ENCODE data around the gene RWDD3. TPM values are rescaled to one million over a fixed set of nuclear protein-coding genes. Genes with fewer than 3 reads are reported as not detected.

Gene RWDD3
- total RNA-seq, 6 donors from 2014 or later = 4.1 to 18.9 (median 10.4) TPM

GRCh38 chr1:95229037-95229436 is 5.0 kb upstream of the RWDD3 start:
- Histone ChIP-seq H3K4me3 (no peak overlapping the region), H3K4me1 (peaks cover 0 to 11% (median 7%) of the 10 kb centered on the region in 4 donors), H3K27ac (no peak overlapping the region), H3K36me3 (no peaks in the 10 kb centered on the region), H3K27me3 (no peaks in the 10 kb centered on the region), H3K9me3 (no peaks in the 10 kb centered on the region)
- no peak for TF ChIP-seq EP300 (IDR thresholded peaks at IDR 0.05)
- TF ChIP-seq POLR2AphosphoS5 (IDR thresholded peaks at IDR 0.05) = no peak
- no peak for TF ChIP-seq CTCF (IDR thresholded peaks at IDR 0.05)
- DNase-seq (no peak), ATAC-seq (ENCODE audit: low FRiP score in 2 of 2) (no peak)
- WGBS, 2 donors = 83 to 84% methylated on average over 5 of the region's 5 CpGs

GRCh38 chr1:95229706-95230105 is 4.3 kb upstream of the RWDD3 start:
- H3K36me3 ChIP-seq = no peaks in the 10 kb centered on the region
- no peak overlapping the region for H3K4me3 ChIP-seq
- peaks cover under 1 to 14% (median 10%) of the 10 kb centered on the region in 4 donors for H3K4me1 ChIP-seq
- H3K9me3 ChIP-seq = no peaks in the 10 kb centered on the region
- TF ChIP-seq EP300 (IDR thresholded peaks at IDR 0.05) (no peak), CTCF (IDR thresholded peaks at IDR 0.05) (no peak), POLR2A (IDR thresholded peaks at IDR 0.05) (no peak), POLR2AphosphoS5 (IDR thresholded peaks at IDR 0.05) (no peak)
- DNase-seq (no peak), ATAC-seq (ENCODE audit: low FRiP score in 2 of 2) (no peak)
- H3K27ac ChIP-seq = no peak overlapping the region
- no peaks in the 10 kb centered on the region for H3K27me3 ChIP-seq

- no peaks in the 10 kb centered on the region for H3K9me3 ChIP-seq
- no peak for TF ChIP-seq POLR2AphosphoS5 (IDR thresholded peaks at IDR 0.05)
- no peak for TF ChIP-seq EP300 (IDR thresholded peaks at IDR 0.05)
- TF ChIP-seq CTCF (IDR thresholded peaks at IDR 0.05) = no peak
- TF ChIP-seq POLR2A (IDR thresholded peaks at IDR 0.05) = no peak
- ATAC-seq (ENCODE audit: low FRiP score in 2 of 2) (no peak), DNase-seq (no peak)
- H3K27me3 ChIP-seq = no peaks in the 10 kb centered on the region
- H3K36me3 ChIP-seq = no peaks in the 10 kb centered on the region
- H3K27ac ChIP-seq = no peak overlapping the region
- H3K4me3 ChIP-seq = no peak overlapping the region
- peaks cover 4 to 18% (median 11%) of the 10 kb centered on the region in 4 donors for H3K4me1 ChIP-seq
- WGBS, 2 donors = 84 to 96% methylated on average over 2 of the region's 2 CpGs
Observed at GRCh38 chr1:95230256-95230655, 3.8 kb upstream of the RWDD3 start.

- no peaks in the 10 kb centered on the region for H3K9me3 ChIP-seq
- H3K36me3 ChIP-seq = no peaks in the 10 kb centered on the region
- WGBS, 2 donors = 75% methylated on average over 3 of the region's 3 CpGs
- no peak overlapping the region for H3K4me3 ChIP-seq
- peaks cover 7 to 23% (median 11%) of the 10 kb centered on the region in 4 donors for H3K4me1 ChIP-seq
- TF ChIP-seq EP300 (IDR thresholded peaks at IDR 0.05) = no peak
- TF ChIP-seq CTCF (IDR thresholded peaks at IDR 0.05) = no peak
- TF ChIP-seq POLR2AphosphoS5 (IDR thresholded peaks at IDR 0.05) = no peak
- no peak for TF ChIP-seq POLR2A (IDR thresholded peaks at IDR 0.05)
- ATAC-seq (ENCODE audit: low FRiP score in 2 of 2) (peak in 1 of 2 donors; percentile 71), DNase-seq (peak in 1 of 2 donors; percentile 54)
- H3K27ac ChIP-seq = peak overlapping the region in 1 of 4 donors; percentile 26
- no peaks in the 10 kb centered on the region for H3K27me3 ChIP-seq
Observed at GRCh38 chr1:95230768-95231191, 3.2 kb upstream of the RWDD3 start.

- ATAC-seq (ENCODE audit: low FRiP score in 2 of 2) = no peak
- no peaks in the 10 kb centered on the region for H3K36me3 ChIP-seq
- peak overlapping the region in 3 of 4 donors; percentile 66 to 92 (median 86) for H3K4me3 ChIP-seq
- TF ChIP-seq EP300 (IDR thresholded peaks at IDR 0.05) = no peak
- TF ChIP-seq POLR2AphosphoS5 (IDR thresholded peaks at IDR 0.05) = no peak
- no peak for TF ChIP-seq POLR2A (IDR thresholded peaks at IDR 0.05)
- TF ChIP-seq CTCF (IDR thresholded peaks at IDR 0.05) = no peak
- no peaks in the 10 kb centered on the region for H3K9me3 ChIP-seq
- no peak for DNase-seq
- H3K27ac ChIP-seq = peak overlapping the region; percentile 76 to 90 (median 90)
- H3K4me1 ChIP-seq = peaks cover 8 to 33% (median 13%) of the 10 kb centered on the region in 4 donors
- no peaks in the 10 kb centered on the region for H3K27me3 ChIP-seq
- WGBS, 2 donors = 49 to 52% methylated on average over 8 of the region's 8 CpGs
Observed at GRCh38 chr1:95232646-95233318, 1.2 kb upstream of the RWDD3 start.
